Heart left ventricle (tissue), 13 donors: ENCODE measurements around the gene ITGB6.

Experiments used
- CTCF ChIP-seq, 12 donors: fragments of 200-600 bp; sonication (generic) in 4 of 12; IDR thresholded peaks; one replicate each; pipeline versions ENCODE4 v1.5.0 to v1.8.0; 2018 to 2022; ENCODE audit warnings: antibody characterized with exemption in 12 of 12, mild to moderate bottlenecking in 5 of 12
- POLR2A ChIP-seq, 2 donors: fragments of 450-650 bp; IDR thresholded peaks; one replicate each; pipeline ENCODE4 v1.6.1; 2017; ENCODE audit warnings: antibody characterized with exemption in 2 of 2, mild to moderate bottlenecking in 2 of 2, moderate library complexity in 2 of 2
- donor health status: ischemic (EF 13 %, LVEDD 7.1; RV severe dilation, severe dysfunction).
- donor health status: DM: no; HTN: yes; CAD: no.
- donor health status: DM: no; HTN: no; CAD: no.
- donor health status: ischemic (EF 25% LVEDD 6.9; RV normal size, moderate dysfunction).
- donor health status: ischemic (EF 25% LVEDD 5.7; RV mildly dilated, moderate dysfunction).
- donor health status: ischemic (EF 35%, LVEDD 5.7; RV mildly dilated, moderate dysfunction).
- donor health status: nonischemic (EF 11% LVEDD 7.7; RV severe dilation, severe dysfunction).
- donor health status: DM: yes; HTN: yes; CAD: no.
- donor health status: PGD.
- donor health status: ischemic (EF 29% LVEDD 5.4; RV normal size, mild dysfunction).
- donor health status: nonischemic (EF 23%, LVEDD 6.1; RV moderate dilation, normal function).

- TF ChIP-seq CTCF (IDR thresholded peaks at IDR 0.05) (no peak), POLR2A (IDR thresholded peaks at IDR 0.05) (no peak)
Measured at GRCh38 chr2:160097326-160097725, 102.7 kb downstream of the ITGB6 start.
